WTC11 (cell line): ENCODE measurements around the gene TBC1D1. TPM values are rescaled to one million over a fixed set of nuclear protein-coding genes. Genes with fewer than 3 reads are reported as not detected.

Experiments used
- ATAC-seq: fragments of 200-7000 bp; cut with Tn5 transposase; 2 replicates; pipeline ENCODE4 v1.10.0; 2021; ENCODE audit warnings: mild to moderate bottlenecking, moderate library complexity
- CTCF ChIA-PET: fragments of 300-600 bp; sonication (Branson Sonifier 250); formaldehyde crosslinking; loops from one replicate; lab custom pipeline; 2021; ENCODE audit warnings: antibody characterized with exemption; lab: Charles Lee
- POLR2A ChIA-PET: fragments of 350-600 bp; sonication (Branson Sonifier 250); formaldehyde crosslinking; loops from one replicate; lab custom pipeline; 2021; ENCODE audit warnings: antibody characterized with exemption; lab: Charles Lee
- DNase-seq: peaks from one replicate; pipeline ENCODE4 v3.0.0; 2021; ENCODE audit warnings: low spot score
- H3K27ac Mint-ChIP-seq: 2 replicates; pipeline ENCODE4 v1.8.0; 2021; ENCODE audit warnings: mixed read lengths
- H3K27me3 Mint-ChIP-seq: 2 replicates; pipeline ENCODE4 v1.8.0; 2021; ENCODE audit warnings: low read depth, mild to moderate bottlenecking, moderate library complexity, mixed read lengths
- H3K36me3 Mint-ChIP-seq: 2 replicates; pipeline ENCODE4 v1.8.0; 2021; ENCODE audit warnings: mixed read lengths
- H3K4me1 Mint-ChIP-seq: 2 replicates; pipeline ENCODE4 v1.8.0; 2022; ENCODE audit warnings: mixed read lengths
- H3K4me3 Mint-ChIP-seq: 2 replicates; pipeline ENCODE4 v1.8.0; 2021; ENCODE audit warnings: mild to moderate bottlenecking, moderate library complexity, mixed read lengths
- H3K9me3 Mint-ChIP-seq: 2 replicates; pipeline ENCODE4 v1.8.0; 2021; ENCODE audit warnings: mixed read lengths
- ATF6 ChIP-seq: sonication (generic); formaldehyde crosslinking; IDR thresholded peaks from 2 replicates; pipeline ENCODE4 v1.8.1; 2023; ENCODE audit warnings: mild to moderate bottlenecking, missing genetic modification reagents
- CTCF ChIP-seq: fragments of 200-600 bp; IDR thresholded peaks from 2 replicates; pipeline ENCODE4 v1.8.0; 2022; ENCODE audit warnings: antibody characterized with exemption
- FOXP1 ChIP-seq: sonication (generic); formaldehyde crosslinking; IDR thresholded peaks from 2 replicates; pipeline ENCODE4 v1.8.0; 2022; ENCODE audit warnings: missing genetic modification reagents, mild to moderate bottlenecking, moderate library complexity, borderline replicate concordance
- FOXP4 ChIP-seq: sonication (generic); formaldehyde crosslinking; IDR thresholded peaks from 2 replicates; pipeline ENCODE4 v1.8.0; 2022; ENCODE audit warnings: mild to moderate bottlenecking, missing genetic modification reagents
- GRHL2 ChIP-seq: fragments of 250-450 bp; sonication (Bioruptor Pico); IDR thresholded peaks from 2 replicates; pipeline ENCODE4 v1.8.0; 2022; ENCODE audit warnings: mild to moderate bottlenecking, moderate library complexity; ENCODE audit not compliant: insufficient replicate concordance, severe bottlenecking
- HMGXB4 ChIP-seq: sonication (generic); formaldehyde crosslinking; IDR thresholded peaks from 2 replicates; pipeline ENCODE4 v1.8.1; 2023; ENCODE audit warnings: mild to moderate bottlenecking, moderate library complexity, missing genetic modification reagents
- MAX ChIP-seq: sonication (generic); formaldehyde crosslinking; IDR thresholded peaks from 2 replicates; pipeline ENCODE4 v1.8.0; 2022; ENCODE audit warnings: mild to moderate bottlenecking, missing genetic modification reagents
- SOX15 ChIP-seq: fragments of 250-450 bp; sonication (Bioruptor Pico); IDR thresholded peaks from 2 replicates; pipeline ENCODE4 v1.9.0; 2021; ENCODE audit warnings: mild to moderate bottlenecking
- TEAD4 ChIP-seq: sonication (generic); formaldehyde crosslinking; IDR thresholded peaks from 2 replicates; pipeline ENCODE4 v1.8.0; 2022; ENCODE audit warnings: mild to moderate bottlenecking, missing genetic modification reagents
- ZNF138 ChIP-seq: sonication (generic); formaldehyde crosslinking; conservative IDR thresholded peaks from 2 replicates; pipeline ENCODE4 v1.8.1; 2022; ENCODE audit warnings: mild to moderate bottlenecking, moderate library complexity, missing genetic modification reagents
- ZNF219 ChIP-seq: sonication (generic); formaldehyde crosslinking; IDR thresholded peaks from 2 replicates; pipeline ENCODE4 v1.8.0; 2023; ENCODE audit warnings: missing genetic modification reagents, mild to moderate bottlenecking, borderline replicate concordance
- ZNF263 ChIP-seq: sonication (generic); formaldehyde crosslinking; IDR thresholded peaks from 2 replicates; pipeline ENCODE4 v1.8.1; 2022; ENCODE audit warnings: low read depth, mild to moderate bottlenecking, moderate library complexity, missing genetic modification reagents
- total RNA-seq: library from RNA; stranded (reverse); gene quantifications from 3 replicates; pipeline ENCODE4 v1.2.3, GENCODE V29; 2021

TBC1D1 gene
- total RNA-seq, 1 experiment from 2014 or later, result 134 TPM

- TF ChIP-seq SOX15 (CRISPR knock-in tag) (no peak), FOXP4 (CRISPR knock-in tag) (no peak), HMGXB4 (CRISPR knock-in tag) (no peak), ATF6 (no peak)
Observed at GRCh38 chr4:37960098-37960497, 69.2 kb downstream of the TBC1D1 start, which contains the start of gene PTTG2 (continued).

- Mint-ChIP-seq H3K27ac (no peak overlapping the region; the same call in 1 of the 2 replicates), H3K9me3 (no peaks in the 10 kb centered on the region), H3K36me3 (no peaks in the 10 kb centered on the region), H3K4me3 (no peak overlapping the region), H3K27me3 (no peaks in the 10 kb centered on the region), H3K4me1 (no peaks in the 10 kb centered on the region; the same call in 1 of the 2 replicates)
- ChIA-PET POLR2A (no interaction called here), CTCF (interaction anchor here (2.0 kb wide), 1 partner anchor 10 kb away, joined by 5 read pairs; no protein-coding TSS in a partner anchor)
- ATAC-seq (no peak), DNase-seq (no peak)
- TF ChIP-seq ZNF219 (CRISPR knock-in tag), result no peak
- TF ChIP-seq ZNF263 (CRISPR knock-in tag), result no peak
- TF ChIP-seq FOXP1 (CRISPR knock-in tag), result no peak
- no peak for TF ChIP-seq CTCF
- TF ChIP-seq MAX, result no peak
- TF ChIP-seq TEAD4 (CRISPR knock-in tag), result no peak
- TF ChIP-seq ATF6, result no peak
- TF ChIP-seq GRHL2 (CRISPR knock-in tag), result no peak
- no peak for TF ChIP-seq ZNF138 (CRISPR knock-in tag)
Observed at GRCh38 chr4:37960679-37961450, 70.0 kb downstream of the TBC1D1 start.
